Activated B cell treated with CpG ODN at 0.5 μM for 24 hours (primary cell): ENCODE measurements around the gene CASP5. TPM values are rescaled to one million over a fixed set of nuclear protein-coding genes. Genes with fewer than 3 reads are reported as not detected.
A peak's percentile ranks its signal among the peaks of the same experiment; 100 is the strongest.

Experiments
- ATAC-seq: fragments of 200-7000 bp; cut with Tn5 transposase; one replicate; pipeline ENCODE4 v1.10.0; 2021; ENCODE audit warnings: low read depth, mild to moderate bottlenecking, moderate library complexity
- CTCF ChIA-PET: fragments of 350-600 bp; sonication (Branson Sonifier 250); formaldehyde crosslinking; loops from one replicate; lab custom pipeline; 2021; ENCODE audit warnings: antibody characterized with exemption; lab: Charles Lee
- POLR2A ChIA-PET: fragments of 350-600 bp; sonication (Branson Sonifier 250); formaldehyde crosslinking; loops from one replicate; lab custom pipeline; 2021; ENCODE audit warnings: antibody characterized with exemption; lab: Charles Lee
- DNase-seq: peaks from one replicate; pipeline ENCODE4 v3.0.0; 2022
- H3K27ac Mint-ChIP-seq: one replicate; pipeline ENCODE4 v1.8.0; 2020; ENCODE audit warnings: mixed read lengths
- H3K27me3 Mint-ChIP-seq: one replicate; pipeline ENCODE4 v1.8.0; 2021; ENCODE audit warnings: mixed read lengths
- H3K36me3 Mint-ChIP-seq: one replicate; pipeline ENCODE4 v1.8.0; 2021; ENCODE audit warnings: low read depth, mixed read lengths
- H3K4me1 Mint-ChIP-seq: one replicate; pipeline ENCODE4 v1.8.0; 2021; ENCODE audit warnings: mixed read lengths
- H3K4me3 Mint-ChIP-seq: one replicate; pipeline ENCODE4 v1.8.0; 2020; ENCODE audit warnings: mild to moderate bottlenecking, mixed read lengths
- H3K9me3 Mint-ChIP-seq: one replicate; pipeline ENCODE4 v1.8.0; 2020; ENCODE audit warnings: mixed read lengths
- CTCF ChIP-seq: fragments of 200-600 bp; IDR thresholded peaks from one replicate; pipeline ENCODE4 v1.8.0; 2022; ENCODE audit warnings: antibody characterized with exemption, mild to moderate bottlenecking
- intact Hi-C: fragments of 100-400 bp; cut with micrococcal nuclease; formaldehyde crosslinking; loops from one replicate; pipeline ENCODE4 v1.15.1; 2024
- total RNA-seq: library from RNA; stranded (reverse); gene quantifications from 2 replicates; pipeline ENCODE4 v1.2.3, GENCODE V29; 2022

CASP5 gene
- total RNA-seq, 1 donor from 2014 or later: not detected

GRCh38 chr11:105005451-105005845 lies 17.5 kb downstream of the CASP5 start:
- Mint-ChIP-seq H3K36me3 (no peaks in the 10 kb centered on the region), H3K27ac (no peak overlapping the region), H3K9me3 (no peaks in the 10 kb centered on the region), H3K27me3 (no peaks in the 10 kb centered on the region), H3K4me1 (peaks cover 5% of the 10 kb centered on the region), H3K4me3 (no peak overlapping the region)
- ChIA-PET CTCF (no interaction called here), POLR2A (no interaction called here)
- no peak for DNase-seq
- TF ChIP-seq CTCF: no peak
- ATAC-seq: no peak
- intact Hi-C loops: no loop called here

GRCh38 chr11:105004021-105004420 lies 18.9 kb downstream of the CASP5 start:
- no peak for DNase-seq
- Mint-ChIP-seq H3K27ac (no peak overlapping the region), H3K27me3 (no peaks in the 10 kb centered on the region), H3K36me3 (no peaks in the 10 kb centered on the region), H3K4me3 (no peak overlapping the region), H3K9me3 (no peaks in the 10 kb centered on the region), H3K4me1 (peaks cover 5% of the 10 kb centered on the region)
- TF ChIP-seq CTCF: no peak
- CTCF ChIA-PET: no interaction called here
- intact Hi-C loops: no loop called here
- POLR2A ChIA-PET: no interaction called here
- ATAC-seq: no peak

GRCh38 chr11:105003151-105003550 lies 19.8 kb downstream of the CASP5 start:
- ChIA-PET POLR2A (no interaction called here), CTCF (no interaction called here)
- no peak for TF ChIP-seq CTCF
- peaks cover 5% of the 10 kb centered on the region for H3K4me1 Mint-ChIP-seq
- no peaks in the 10 kb centered on the region for H3K27me3 Mint-ChIP-seq
- ATAC-seq: no peak
- H3K27ac Mint-ChIP-seq: no peak overlapping the region
- no peaks in the 10 kb centered on the region for H3K9me3 Mint-ChIP-seq
- intact Hi-C loops: no loop called here
- no peak for DNase-seq
- no peaks in the 10 kb centered on the region for H3K36me3 Mint-ChIP-seq
- H3K4me3 Mint-ChIP-seq: no peak overlapping the region

GRCh38 chr11:105000797-105001196 lies 22.2 kb downstream of the CASP5 start:
- H3K27ac Mint-ChIP-seq: no peak overlapping the region
- intact Hi-C loops: loop anchor here (1.0 to 2.0 kb wide), 4 partner anchors 54 to 1318 kb away; no protein-coding TSS in a partner anchor
- peak; percentile 31 for TF ChIP-seq CTCF
- POLR2A ChIA-PET: no interaction called here
- H3K4me3 Mint-ChIP-seq: no peak overlapping the region
- peaks cover 5% of the 10 kb centered on the region for H3K4me1 Mint-ChIP-seq
- DNase-seq (no peak), ATAC-seq (peak; percentile 64)
- no peaks in the 10 kb centered on the region for H3K9me3 Mint-ChIP-seq
- no peaks in the 10 kb centered on the region for H3K36me3 Mint-ChIP-seq
- CTCF ChIA-PET: interaction anchor here (0.7 to 1.5 kb wide), 4 partner anchors 388 to 1318 kb away, joined by 3 to 8 read pairs (median 4); no protein-coding TSS in a partner anchor
- H3K27me3 Mint-ChIP-seq: no peaks in the 10 kb centered on the region

GRCh38 chr11:105000167-105000566 lies 22.8 kb downstream of the CASP5 start:
- Mint-ChIP-seq H3K36me3 (no peaks in the 10 kb centered on the region), H3K9me3 (no peaks in the 10 kb centered on the region), H3K27me3 (no peaks in the 10 kb centered on the region), H3K27ac (no peak overlapping the region), H3K4me1 (peaks cover 5% of the 10 kb centered on the region), H3K4me3 (no peak overlapping the region)
- ChIA-PET CTCF (interaction anchor here (1.3 to 1.5 kb wide), 2 partner anchors 387 to 391 kb away, joined by 3 to 8 read pairs; no protein-coding TSS in a partner anchor), POLR2A (no interaction called here)
- TF ChIP-seq CTCF: no peak
- DNase-seq: no peak
- no peak for ATAC-seq
- intact Hi-C loops: loop anchor here (1.0 to 2.0 kb wide), 4 partner anchors 53 to 1317 kb away; no protein-coding TSS in a partner anchor
